Heart right ventricle (tissue), 16 donors: Measurements from ENCODE around the gene GPLD1. TPM values are rescaled to one million over a fixed set of nuclear protein-coding genes. Genes with fewer than 3 reads are reported as not detected.
A peak's percentile ranks its signal among the peaks of the same experiment; 100 is the strongest.

Source experiments
- ATAC-seq, 8 donors: fragments of 200-7000 bp; cut with Tn5 transposase; one replicate each; pipeline ENCODE4 v1.9.1; 2020; ENCODE audit warnings: mild to moderate bottlenecking in 8 of 8, moderate library complexity in 8 of 8, moderate number of reproducible peaks in 1 of 8
- DNase-seq, 2 donors: peaks; one replicate each; pipeline ENCODE4 v3.0.0-alpha.2; 2020
- H3K27ac ChIP-seq, 10 donors: fragments of 200-600 bp; sonication (generic) in 2 of 10; one replicate each; pipeline versions ENCODE4 v1.5.0 to v1.8.0; 2020 to 2022; ENCODE audit warnings: mild to moderate bottlenecking in 3 of 10
- H3K27me3 ChIP-seq, 7 donors: fragments of 200-600 bp; one replicate each; pipeline ENCODE4 v1.8.0; 2021 to 2022; ENCODE audit warnings: mild to moderate bottlenecking in 2 of 7
- H3K36me3 ChIP-seq, 9 donors: fragments of 200-600 bp; sonication (generic) in 1 of 9; one replicate each; pipeline versions ENCODE4 v1.5.0 to v1.8.0; 2020 to 2022; ENCODE audit warnings: mild to moderate bottlenecking in 2 of 9
- H3K4me1 ChIP-seq, 9 donors: fragments of 200-600 bp; sonication (generic) in 1 of 9; one replicate each; pipeline versions ENCODE4 v1.5.0 to v1.8.0; 2020 to 2022; ENCODE audit warnings: mild to moderate bottlenecking in 4 of 9
- H3K4me3 ChIP-seq, 10 donors: fragments of 200-600 bp; sonication (generic) in 2 of 10; one replicate each; pipeline versions ENCODE4 v1.5.0 to v1.8.0; 2020 to 2022; ENCODE audit warnings: mild to moderate bottlenecking in 7 of 10, moderate library complexity in 2 of 10
- H3K9me3 ChIP-seq, 11 donors: fragments of 200-600 bp in 10 of 11; sonication (generic) in 2 of 11; one replicate each; pipeline versions ENCODE4 v1.5.0 to v1.8.0; 2013 to 2022; ENCODE audit warnings: mild to moderate bottlenecking in 2 of 11, control low read depth in 1 of 11, moderate library complexity in 1 of 11
- WGBS, 2 donors: extraction: QIAGEN DNeasy Blood & Tissue Kit; methylation state at CpG; one replicate each; pipeline ENCODE4 v1.1.7; 2013; ENCODE audit warnings: inconsistent platforms in 1 of 2; 5-methylcytosine and 5-hydroxymethylcytosine counted together
- intact Hi-C, 10 donors: fragments of 100-400 bp; cut with DNase I; formaldehyde crosslinking; loops; one replicate each; pipeline versions ENCODE4 v1.11.1 to v1.14.2; 2022
- polyA plus RNA-seq, 2 donors: library from polyadenylated mRNA; stranded (reverse); fragments of 200-250 nt; gene quantifications; one replicate each; pipeline ENCODE4 v1.2.3, GENCODE V29; 2013
- total RNA-seq, 10 donors: library from RNA; stranded (reverse); fragmentation: NEBNext Ultra II Directional in 3 of 10; extraction: Animal tissue kit (Norgen Biotek cat#: 25700) in 3 of 10; gene quantifications; one replicate each; pipeline versions ENCODE4 v1.2.1 to v1.2.4, GENCODE V29; 2021 to 2023
- TF ChIP-seq, protein P1 (sequence below), 9 donors: fragments of 200-600 bp; sonication (generic) in 2 of 9; IDR thresholded peaks; one replicate each; pipeline versions ENCODE4 v1.5.0 to v1.8.0; 2021 to 2022; ENCODE audit warnings: antibody characterized with exemption in 9 of 9, mild to moderate bottlenecking in 5 of 9, moderate library complexity in 1 of 9
- donor health status: Arrhythmogenic right ventricular cardiomyopathy.
- donor health status: ischemic (EF 13 %, LVEDD 7.1; RV severe dilation, severe dysfunction).
- donor health status: healthy with polysubstance abuse.
- donor health status: DM: no; HTN: yes; CAD: no.
- donor health status: DM: no; HTN: no; CAD: no.
- donor health status: ischemic (EF 25% LVEDD 6.9; RV normal size, moderate dysfunction).
- donor health status: ischemic (EF 25% LVEDD 5.7; RV mildly dilated, moderate dysfunction).
- donor health status: healthy.
- donor health status: DM: yes; HTN: yes; CAD: no.
- donor health status: Ischemic cardiomyopathy.
- donor health status: ischemic (EF 35%, LVEDD 5.7; RV mildly dilated, moderate dysfunction).
- donor health status: nonischemic (EF 11% LVEDD 7.7; RV severe dilation, severe dysfunction).
- donor health status: DM: yes; HTN: yes; CAD: no.
- donor health status: PGD.
- donor health status: ischemic (EF 29% LVEDD 5.4; RV normal size, mild dysfunction).
- donor health status: nonischemic (EF 23%, LVEDD 6.1; RV moderate dilation, normal function).

Gene GPLD1
- total and polyA plus RNA-seq, 12 donors: 0.07 to 1.5 (median 0.78) TPM

GRCh38 chr6:24535210-24535609, 45.8 kb upstream of the GPLD1 start:
- H3K4me1 ChIP-seq: no peaks in the 10 kb centered on the region
- H3K36me3 ChIP-seq: peaks cover 0 to 59% (median 17%) of the 10 kb centered on the region in 9 donors
- no peak overlapping the region for H3K4me3 ChIP-seq
- DNase-seq (no peak), ATAC-seq (no peak)
- TF ChIP-seq, protein P1, sequence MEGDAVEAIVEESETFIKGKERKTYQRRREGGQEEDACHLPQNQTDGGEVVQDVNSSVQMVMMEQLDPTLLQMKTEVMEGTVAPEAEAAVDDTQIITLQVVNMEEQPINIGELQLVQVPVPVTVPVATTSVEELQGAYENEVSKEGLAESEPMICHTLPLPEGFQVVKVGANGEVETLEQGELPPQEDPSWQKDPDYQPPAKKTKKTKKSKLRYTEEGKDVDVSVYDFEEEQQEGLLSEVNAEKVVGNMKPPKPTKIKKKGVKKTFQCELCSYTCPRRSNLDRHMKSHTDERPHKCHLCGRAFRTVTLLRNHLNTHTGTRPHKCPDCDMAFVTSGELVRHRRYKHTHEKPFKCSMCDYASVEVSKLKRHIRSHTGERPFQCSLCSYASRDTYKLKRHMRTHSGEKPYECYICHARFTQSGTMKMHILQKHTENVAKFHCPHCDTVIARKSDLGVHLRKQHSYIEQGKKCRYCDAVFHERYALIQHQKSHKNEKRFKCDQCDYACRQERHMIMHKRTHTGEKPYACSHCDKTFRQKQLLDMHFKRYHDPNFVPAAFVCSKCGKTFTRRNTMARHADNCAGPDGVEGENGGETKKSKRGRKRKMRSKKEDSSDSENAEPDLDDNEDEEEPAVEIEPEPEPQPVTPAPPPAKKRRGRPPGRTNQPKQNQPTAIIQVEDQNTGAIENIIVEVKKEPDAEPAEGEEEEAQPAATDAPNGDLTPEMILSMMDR (IDR thresholded peaks at IDR 0.05): no peak
- H3K9me3 ChIP-seq: no peaks in the 10 kb centered on the region
- WGBS, 2 donors: 76 to 88% methylated on average over 3 of the region's 3 CpGs
- H3K27ac ChIP-seq: no peak overlapping the region
- intact Hi-C loops: no loop called here
- H3K27me3 ChIP-seq: no peaks in the 10 kb centered on the region

GRCh38 chr6:24534329-24534728, 45.0 kb upstream of the GPLD1 start:
- WGBS, 2 donors: 95 to 96% methylated on average over 5 of the region's 5 CpGs
- ATAC-seq: no peak
- intact Hi-C loops: no loop called here

DNA sequence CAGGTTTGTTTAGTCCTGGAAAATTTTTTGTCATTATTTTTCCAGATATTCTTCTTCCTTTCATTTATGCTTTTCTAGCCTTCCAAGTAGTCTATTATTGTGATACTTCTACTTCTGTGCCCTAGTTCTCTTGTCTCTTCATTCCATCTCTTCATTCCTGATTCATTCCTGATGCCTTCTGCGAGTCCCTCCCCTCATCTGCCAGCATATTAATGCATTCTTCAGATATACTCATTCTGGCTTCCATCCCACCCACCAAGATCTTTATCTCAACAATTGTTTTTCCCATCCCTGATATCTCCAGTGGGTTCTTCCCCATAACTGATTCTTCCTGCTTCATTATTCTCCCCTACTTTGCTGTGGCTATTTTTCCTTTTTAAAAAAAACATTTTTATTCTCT, 40.6 kb upstream of the GPLD1 start:
- no peaks in the 10 kb centered on the region for H3K27me3 ChIP-seq
- peaks cover 0 to 63% (median 17%) of the 10 kb centered on the region in 9 donors for H3K36me3 ChIP-seq
- no peaks in the 10 kb centered on the region for H3K9me3 ChIP-seq
- no peak for ATAC-seq
- H3K4me1 ChIP-seq: no peaks in the 10 kb centered on the region
- 62 to 85% methylated on average over 1 of the region's 1 CpG for WGBS, 2 donors
- no peak overlapping the region for H3K27ac ChIP-seq
- TF ChIP-seq, protein P1 (IDR thresholded peaks at IDR 0.05): no peak
- DNase-seq: no peak
- no peak overlapping the region for H3K4me3 ChIP-seq
- intact Hi-C loops: loop anchor here in 1 of 10 donors (10.0 kb wide), 1 partner anchor 95 kb away; no protein-coding TSS in a partner anchor

More at GRCh38 chr6:24534329-24534728, 45.0 kb upstream of the GPLD1 start:
- Histone ChIP-seq H3K27me3 (no peaks in the 10 kb centered on the region), H3K4me3 (no peak overlapping the region), H3K36me3 (peaks cover 0 to 63% (median 17%) of the 10 kb centered on the region in 9 donors), H3K27ac (no peak overlapping the region), H3K4me1 (no peaks in the 10 kb centered on the region), H3K9me3 (no peaks in the 10 kb centered on the region)
- DNase-seq: no peak
- TF ChIP-seq, protein P1 (IDR thresholded peaks at IDR 0.05): no peak

DNA sequence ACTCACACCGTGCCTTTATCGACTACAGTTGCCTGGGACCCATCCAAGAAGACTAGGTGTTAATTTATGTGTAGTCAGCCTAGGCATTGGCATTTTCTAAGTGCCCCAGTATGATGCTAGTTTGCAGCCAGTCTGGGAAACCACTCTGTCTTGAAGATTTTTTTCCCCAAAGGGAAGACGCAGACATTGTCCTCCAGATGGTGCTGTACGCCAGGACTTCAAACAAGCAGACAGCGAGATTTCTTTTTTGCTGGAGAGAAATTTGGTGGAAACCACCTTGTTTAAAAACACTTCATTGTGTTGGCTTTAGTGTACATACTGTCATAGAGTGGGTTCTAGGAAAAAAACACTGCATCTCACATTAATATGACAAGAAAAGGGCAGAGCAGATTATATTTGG, 35.4 kb upstream of the GPLD1 start:
- ATAC-seq (no peak), DNase-seq (no peak)
- Histone ChIP-seq H3K27ac (no peak overlapping the region), H3K9me3 (no peaks in the 10 kb centered on the region), H3K36me3 (peaks cover 0 to 45% (median 0%) of the 10 kb centered on the region in 9 donors), H3K27me3 (no peaks in the 10 kb centered on the region), H3K4me1 (no peaks in the 10 kb centered on the region), H3K4me3 (no peak overlapping the region)
- WGBS, 2 donors: 56 to 62% methylated on average over 5 of the region's 5 CpGs
- TF ChIP-seq, protein P1 (IDR thresholded peaks at IDR 0.05): peak in 4 of 9 donors; percentile 8 to 30 (median 17)
- intact Hi-C loops: loop anchor here in 1 of 10 donors (10.0 kb wide), 1 partner anchor 90 kb away; no protein-coding TSS in a partner anchor
